ENCODE measurements around the gene ZMIZ1.
A peak's percentile ranks its signal among the peaks of the same experiment; 100 is the strongest.

The ZMIZ1 gene

GRCh38 chr10:79049931-79050895 is 18.6 kb upstream of the ZMIZ1 start:
- no peaks in the 10 kb centered on the region for H3K36me3 ChIP-seq (ENCODE audit: control insufficient read depth in 2 of 2, insufficient read depth in 1 of 2, low read length in 2 of 2)
- ChIA-PET CTCF (no interaction called here), POLR2A (no interaction called here)
- no peaks in the 10 kb centered on the region for H3K9me3 ChIP-seq (ENCODE audit: control insufficient read depth, insufficient read depth, low read depth, low read length)
- H3K4me3 ChIP-seq (ENCODE audit: low read depth, low read length), result no peak overlapping the region
- no peak for TF ChIP-seq ZNF140 (tag by site-specific recombination; IDR thresholded peaks at IDR 0.05)
- TF ChIP-seq, protein P1, sequence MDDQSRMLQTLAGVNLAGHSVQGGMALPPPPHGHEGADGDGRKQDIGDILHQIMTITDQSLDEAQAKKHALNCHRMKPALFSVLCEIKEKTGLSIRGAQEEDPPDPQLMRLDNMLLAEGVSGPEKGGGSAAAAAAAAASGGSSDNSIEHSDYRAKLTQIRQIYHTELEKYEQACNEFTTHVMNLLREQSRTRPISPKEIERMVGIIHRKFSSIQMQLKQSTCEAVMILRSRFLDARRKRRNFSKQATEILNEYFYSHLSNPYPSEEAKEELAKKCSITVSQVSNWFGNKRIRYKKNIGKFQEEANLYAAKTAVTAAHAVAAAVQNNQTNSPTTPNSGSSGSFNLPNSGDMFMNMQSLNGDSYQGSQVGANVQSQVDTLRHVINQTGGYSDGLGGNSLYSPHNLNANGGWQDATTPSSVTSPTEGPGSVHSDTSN (CRISPR knock-in tag; IDR thresholded peaks at IDR 0.05), result no peak
- peak; percentile 60 for TF ChIP-seq ZFHX2 (tag by site-specific recombination; conservative IDR thresholded peaks at IDR 0.05)
- TF ChIP-seq, protein P2, sequence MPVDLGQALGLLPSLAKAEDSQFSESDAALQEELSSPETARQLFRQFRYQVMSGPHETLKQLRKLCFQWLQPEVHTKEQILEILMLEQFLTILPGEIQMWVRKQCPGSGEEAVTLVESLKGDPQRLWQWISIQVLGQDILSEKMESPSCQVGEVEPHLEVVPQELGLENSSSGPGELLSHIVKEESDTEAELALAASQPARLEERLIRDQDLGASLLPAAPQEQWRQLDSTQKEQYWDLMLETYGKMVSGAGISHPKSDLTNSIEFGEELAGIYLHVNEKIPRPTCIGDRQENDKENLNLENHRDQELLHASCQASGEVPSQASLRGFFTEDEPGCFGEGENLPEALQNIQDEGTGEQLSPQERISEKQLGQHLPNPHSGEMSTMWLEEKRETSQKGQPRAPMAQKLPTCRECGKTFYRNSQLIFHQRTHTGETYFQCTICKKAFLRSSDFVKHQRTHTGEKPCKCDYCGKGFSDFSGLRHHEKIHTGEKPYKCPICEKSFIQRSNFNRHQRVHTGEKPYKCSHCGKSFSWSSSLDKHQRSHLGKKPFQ (tag by site-specific recombination; IDR thresholded peaks at IDR 0.05), result no peak
- no peak for TF ChIP-seq ZNF37A (tag by site-specific recombination; IDR thresholded peaks at IDR 0.05)
- TF ChIP-seq ZBTB21 (tag by site-specific recombination; IDR thresholded peaks at IDR 0.05), result peak; percentile 14; the same call in 1 of the 2 replicates
- TF ChIP-seq, protein P3, sequence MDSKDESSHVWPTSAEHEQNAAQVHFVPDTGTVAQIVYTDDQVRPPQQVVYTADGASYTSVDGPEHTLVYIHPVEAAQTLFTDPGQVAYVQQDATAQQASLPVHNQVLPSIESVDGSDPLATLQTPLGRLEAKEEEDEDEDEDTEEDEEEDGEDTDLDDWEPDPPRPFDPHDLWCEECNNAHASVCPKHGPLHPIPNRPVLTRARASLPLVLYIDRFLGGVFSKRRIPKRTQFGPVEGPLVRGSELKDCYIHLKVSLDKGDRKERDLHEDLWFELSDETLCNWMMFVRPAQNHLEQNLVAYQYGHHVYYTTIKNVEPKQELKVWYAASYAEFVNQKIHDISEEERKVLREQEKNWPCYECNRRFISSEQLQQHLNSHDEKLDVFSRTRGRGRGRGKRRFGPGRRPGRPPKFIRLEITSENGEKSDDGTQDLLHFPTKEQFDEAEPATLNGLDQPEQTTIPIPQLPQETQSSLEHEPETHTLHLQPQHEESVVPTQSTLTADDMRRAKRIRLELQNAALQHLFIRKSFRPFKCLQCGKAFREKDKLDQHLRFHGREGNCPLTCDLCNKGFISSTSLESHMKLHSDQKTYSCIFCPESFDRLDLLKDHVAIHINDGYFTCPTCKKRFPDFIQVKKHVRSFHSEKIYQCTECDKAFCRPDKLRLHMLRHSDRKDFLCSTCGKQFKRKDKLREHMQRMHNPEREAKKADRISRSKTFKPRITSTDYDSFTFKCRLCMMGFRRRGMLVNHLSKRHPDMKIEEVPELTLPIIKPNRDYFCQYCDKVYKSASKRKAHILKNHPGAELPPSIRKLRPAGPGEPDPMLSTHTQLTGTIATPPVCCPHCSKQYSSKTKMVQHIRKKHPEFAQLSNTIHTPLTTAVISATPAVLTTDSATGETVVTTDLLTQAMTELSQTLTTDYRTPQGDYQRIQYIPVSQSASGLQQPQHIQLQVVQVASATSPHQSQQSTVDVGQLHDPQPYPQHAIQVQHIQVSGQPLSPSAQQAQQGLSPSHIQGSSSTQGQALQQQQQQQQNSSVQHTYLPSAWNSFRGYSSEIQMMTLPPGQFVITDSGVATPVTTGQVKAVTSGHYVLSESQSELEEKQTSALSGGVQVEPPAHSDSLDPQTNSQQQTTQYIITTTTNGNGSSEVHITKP (tag by site-specific recombination; IDR thresholded peaks at IDR 0.05), result peak; percentile 39; the same call in 1 of the 2 replicates
- TF ChIP-seq EGR2 (tag by site-specific recombination; IDR thresholded peaks at IDR 0.05; ENCODE audit: low read depth), result 0 out of 2 replicates have a peak, but pooled peaks have one; percentile 31
- TF ChIP-seq ZBTB7A (tag by site-specific recombination; IDR thresholded peaks at IDR 0.05; ENCODE audit: low read depth), result no peak
- TF ChIP-seq ZNF629 (tag by site-specific recombination; IDR thresholded peaks at IDR 0.05), result 0 out of 2 replicates have a peak, but pooled peaks have one; percentile 15
- H3K27ac ChIP-seq (ENCODE audit: extremely low read depth, low read depth, low read length), result no peak overlapping the region
- H3K4me1 ChIP-seq (ENCODE audit: control insufficient read depth, insufficient read depth, low read length), result no peaks in the 10 kb centered on the region

GRCh38 chr10:79050896-79051555 is 17.7 kb upstream of the ZMIZ1 start:
- POLR2A ChIA-PET, result no interaction called here
- Histone ChIP-seq H3K36me3 (ENCODE audit: control insufficient read depth in 2 of 2, insufficient read depth in 1 of 2, low read length in 2 of 2) (no peaks in the 10 kb centered on the region), H3K27ac (ENCODE audit: extremely low read depth, low read depth, low read length) (no peak overlapping the region), H3K4me1 (ENCODE audit: control insufficient read depth, insufficient read depth, low read length) (no peaks in the 10 kb centered on the region), H3K4me3 (ENCODE audit: low read depth, low read length) (no peak overlapping the region), H3K9me3 (ENCODE audit: control insufficient read depth, insufficient read depth, low read depth, low read length) (no peaks in the 10 kb centered on the region)
- CTCF ChIA-PET, result no interaction called here
- TF ChIP-seq, protein P4, sequence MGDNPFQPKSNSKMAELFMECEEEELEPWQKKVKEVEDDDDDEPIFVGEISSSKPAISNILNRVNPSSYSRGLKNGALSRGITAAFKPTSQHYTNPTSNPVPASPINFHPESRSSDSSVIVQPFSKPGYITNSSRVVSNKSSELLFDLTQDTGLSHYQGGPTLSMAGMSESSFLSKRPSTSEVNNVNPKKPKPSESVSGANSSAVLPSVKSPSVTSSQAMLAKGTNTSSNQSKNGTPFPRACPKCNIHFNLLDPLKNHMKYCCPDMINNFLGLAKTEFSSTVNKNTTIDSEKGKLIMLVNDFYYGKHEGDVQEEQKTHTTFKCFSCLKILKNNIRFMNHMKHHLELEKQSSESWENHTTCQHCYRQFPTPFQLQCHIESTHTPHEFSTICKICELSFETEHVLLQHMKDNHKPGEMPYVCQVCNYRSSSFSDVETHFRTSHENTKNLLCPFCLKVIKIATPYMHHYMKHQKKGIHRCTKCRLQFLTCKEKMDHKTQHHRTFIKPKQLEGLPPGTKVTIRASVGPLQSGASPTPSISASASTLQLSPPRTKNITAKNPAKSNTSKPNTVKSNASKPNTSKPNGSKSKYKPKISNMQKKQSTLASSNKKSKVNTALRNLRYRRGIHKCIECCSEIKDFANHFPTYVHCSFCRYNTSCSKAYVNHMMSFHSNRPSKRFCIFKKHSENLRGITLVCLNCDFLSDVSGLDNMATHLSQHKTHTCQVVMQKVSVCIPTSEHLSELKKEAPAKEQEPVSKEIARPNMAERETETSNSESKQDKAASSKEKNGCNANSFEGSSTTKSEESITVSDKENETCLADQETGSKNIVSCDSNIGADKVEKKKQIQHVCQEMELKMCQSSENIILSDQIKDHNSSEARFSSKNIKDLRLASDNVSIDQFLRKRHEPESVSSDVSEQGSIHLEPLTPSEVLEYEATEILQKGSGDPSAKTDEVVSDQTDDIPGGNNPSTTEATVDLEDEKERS (tag by site-specific recombination; IDR thresholded peaks at IDR 0.05), result no peak
- TF ChIP-seq ZNF398 (tag by site-specific recombination; IDR thresholded peaks at IDR 0.05) (no peak), PRDM1 (tag by site-specific recombination; IDR thresholded peaks at IDR 0.05) (peak; percentile 46; the same call in 1 of the 2 replicates)

All from HEK293 (cell line).